Keratinocyte (primary cell): ENCODE measurements around the gene PHF23. TPM values are rescaled to one million over a fixed set of nuclear protein-coding genes. Genes with fewer than 3 reads are reported as not detected.

Source experiments
- DNase-seq: peaks from one replicate; pipeline ENCODE4 v3.0.0-alpha.2; 2011; ENCODE audit warnings: low read depth, missing footprints, low spot score
- FAIRE-seq: peaks from 2 replicates; lab custom pipeline; 2011; peaks lifted over from hg19 to GRCh38; lab: Jason Lieb, UNC
- H2AFZ ChIP-seq: 2 replicates; pipeline ENCODE4 v1.6.0; 2012; ENCODE audit warnings: low read length, control low read depth, inconsistent platforms; ENCODE audit not compliant: control insufficient read depth
- H3K27ac ChIP-seq: 2 replicates; pipeline ENCODE4 v1.5.1; 2011; ENCODE audit warnings: low read length; ENCODE audit not compliant: control insufficient read depth, insufficient read depth
- H3K27me3 ChIP-seq: 3 replicates; pipeline ENCODE4 v1.6.0; 2011; ENCODE audit warnings: low read length; ENCODE audit not compliant: control insufficient read depth, insufficient read depth; ENCODE audit errors: extremely low read depth
- H3K36me3 ChIP-seq, 2 experiments: 2 replicates in 1 of 2; 3 replicates in 1 of 2; pipeline ENCODE4 v1.5.1; 2011; ENCODE audit warnings: low read length in 2 of 2, mild to moderate bottlenecking in 1 of 2; ENCODE audit not compliant: control insufficient read depth in 2 of 2, insufficient read depth in 2 of 2; ENCODE audit errors: extremely low read depth in 1 of 2
- H3K4me1 ChIP-seq: 3 replicates; pipeline ENCODE4 v1.5.1; 2011; ENCODE audit warnings: low read length; ENCODE audit not compliant: control insufficient read depth, insufficient read depth; ENCODE audit errors: extremely low read depth
- H3K4me2 ChIP-seq: 3 replicates; pipeline ENCODE4 v1.6.0; 2011; ENCODE audit warnings: low read depth, low read length; ENCODE audit not compliant: control insufficient read depth, insufficient read depth; ENCODE audit errors: extremely low read depth
- H3K4me3 ChIP-seq, 3 experiments: fragments of 200-600 bp in 1 of 3; sonication (generic) in 1 of 3; 2 replicates in 2 of 3; 3 replicates in 1 of 3; pipeline ENCODE4 v1.5.1; 2011 to 2016; ENCODE audit warnings: low read length in 3 of 3, mild to moderate bottlenecking in 3 of 3, control low read depth in 2 of 3, inconsistent platforms in 1 of 3, low read depth in 1 of 3, mixed read lengths in 1 of 3, mixed run types in 1 of 3, moderate library complexity in 1 of 3; ENCODE audit not compliant: control insufficient read depth in 2 of 3, insufficient read depth in 2 of 3; ENCODE audit errors: extremely low read depth in 1 of 3
- H3K79me2 ChIP-seq: 2 replicates; pipeline ENCODE4 v1.6.0; 2012; ENCODE audit warnings: low read length; ENCODE audit not compliant: control insufficient read depth, insufficient read depth
- H3K9ac ChIP-seq: 3 replicates; pipeline ENCODE4 v1.6.0; 2011; ENCODE audit warnings: low read length; ENCODE audit not compliant: control insufficient read depth, insufficient read depth; ENCODE audit errors: extremely low read depth
- H3K9me1 ChIP-seq: 3 replicates; pipeline ENCODE4 v1.6.0; 2011; ENCODE audit warnings: low read length; ENCODE audit not compliant: control insufficient read depth, insufficient read depth; ENCODE audit errors: extremely low read depth
- H3K9me3 ChIP-seq: 2 replicates; pipeline ENCODE4 v1.5.1; 2012; ENCODE audit warnings: low read depth, low read length; ENCODE audit not compliant: control insufficient read depth
- H4K20me1 ChIP-seq: 3 replicates; pipeline ENCODE4 v1.6.0; 2011; ENCODE audit warnings: low read length; ENCODE audit not compliant: control insufficient read depth, insufficient read depth; ENCODE audit errors: extremely low read depth
- EZH2 ChIP-seq: IDR thresholded peaks from one replicate; pipeline ENCODE4 v1.6.1; 2012; ENCODE audit warnings: inconsistent platforms, mild to moderate bottlenecking, low read length, moderate library complexity
- dilution Hi-C: fragments of 300-500 bp; cut with MboI; formaldehyde crosslinking; loops from one replicate; pipeline ENCODE4 v1.7.0; 2020; ENCODE audit warnings: low sequenced_read_pairs; ENCODE audit not compliant: extremely low pct_ligation_motif_present
- polyA plus RNA-seq, 5 experiments: library from polyadenylated mRNA; depleted of rRNA in 3 of 5; stranded (reverse) in 3 of 5; stranded (forward) in 1 of 5; unstranded in 1 of 5; fragments of >200 nt; gene quantifications; 1 replicate in 1 of 5; 2 replicates in 3 of 5; 3 replicates in 1 of 5; pipeline versions ENCODE4 v1.2.1 to v1.2.3, GENCODE V29; 2011 to 2012; ENCODE audit warnings: missing spikeins in 2 of 5, low read depth in 1 of 5, low replicate concordance in 1 of 5
- TF ChIP-seq, protein P1 (sequence below), 3 experiments: IDR thresholded peaks in 1 of 3; conservative IDR thresholded peaks in 1 of 3; optimal IDR thresholded peaks in 1 of 3; 2 replicates in 2 of 3; 3 replicates in 1 of 3; pipeline versions ENCODE3 to v1.5.1; 2011; ENCODE audit warnings: low read length in 3 of 3, mild to moderate bottlenecking in 3 of 3, moderate library complexity in 2 of 3, control low read depth in 1 of 3, inconsistent platforms in 1 of 3; ENCODE audit not compliant: insufficient read depth in 2 of 3; ENCODE audit errors: extremely low read depth in 1 of 3

The PHF23 gene
- polyA plus RNA-seq, 1 donor (not counting 4 experiments of a cell fraction or from before 2014, with no cell fraction given) = 52.8 TPM

DNA sequence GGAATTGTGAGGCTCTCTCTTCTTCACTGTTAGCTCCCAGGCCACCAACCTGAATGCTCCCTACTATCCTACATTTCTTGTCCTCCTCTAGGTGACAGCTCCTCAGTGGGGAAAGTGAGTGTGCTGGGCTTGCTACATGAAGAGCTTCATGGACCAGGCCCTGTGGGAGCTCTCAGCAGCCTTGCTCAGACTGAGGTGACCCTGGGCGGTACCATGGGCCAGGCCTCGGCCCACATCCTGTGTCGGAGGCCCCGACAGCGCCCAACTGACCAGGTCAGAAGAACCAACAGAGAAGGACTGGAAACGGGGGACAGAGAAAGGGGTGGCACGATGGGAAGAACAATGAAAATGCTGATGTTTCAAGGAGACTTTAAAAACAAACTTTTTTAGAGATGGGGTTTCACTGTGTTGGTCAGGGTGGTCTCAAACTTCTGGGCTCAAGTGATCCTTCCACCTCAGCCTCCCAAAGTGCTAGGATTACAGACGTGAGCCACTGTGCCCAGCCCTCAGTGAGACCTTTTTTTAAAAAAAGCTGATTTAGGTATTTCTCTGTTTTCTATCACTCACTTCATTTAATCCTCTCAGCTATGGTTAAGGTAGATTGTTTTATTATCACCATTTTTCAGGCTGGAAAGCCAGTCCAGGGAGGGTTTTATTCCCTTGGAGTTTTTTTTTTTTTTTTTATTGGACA, 17.7 kb upstream of the PHF23 start:
- no peak overlapping the region for H3K4me2 ChIP-seq
- peaks cover 28% of the 10 kb centered on the region for H3K4me1 ChIP-seq
- peaks cover 8 to 40% of the 10 kb centered on the region in 2 experiments for H3K36me3 ChIP-seq
- peaks cover 14% of the 10 kb centered on the region for H3K79me2 ChIP-seq
- H3K27ac ChIP-seq = no peak overlapping the region
- dilution Hi-C loops = no loop called here
- no peaks in the 10 kb centered on the region for H3K9me3 ChIP-seq
- no peak overlapping the region for H2AFZ ChIP-seq
- FAIRE-seq (no peak), DNase-seq (no peak)
- H3K4me3 ChIP-seq = no peak overlapping the region
- H3K9me1 ChIP-seq = no peaks in the 10 kb centered on the region
- H3K9ac ChIP-seq = no peak overlapping the region
- TF ChIP-seq, protein P1, sequence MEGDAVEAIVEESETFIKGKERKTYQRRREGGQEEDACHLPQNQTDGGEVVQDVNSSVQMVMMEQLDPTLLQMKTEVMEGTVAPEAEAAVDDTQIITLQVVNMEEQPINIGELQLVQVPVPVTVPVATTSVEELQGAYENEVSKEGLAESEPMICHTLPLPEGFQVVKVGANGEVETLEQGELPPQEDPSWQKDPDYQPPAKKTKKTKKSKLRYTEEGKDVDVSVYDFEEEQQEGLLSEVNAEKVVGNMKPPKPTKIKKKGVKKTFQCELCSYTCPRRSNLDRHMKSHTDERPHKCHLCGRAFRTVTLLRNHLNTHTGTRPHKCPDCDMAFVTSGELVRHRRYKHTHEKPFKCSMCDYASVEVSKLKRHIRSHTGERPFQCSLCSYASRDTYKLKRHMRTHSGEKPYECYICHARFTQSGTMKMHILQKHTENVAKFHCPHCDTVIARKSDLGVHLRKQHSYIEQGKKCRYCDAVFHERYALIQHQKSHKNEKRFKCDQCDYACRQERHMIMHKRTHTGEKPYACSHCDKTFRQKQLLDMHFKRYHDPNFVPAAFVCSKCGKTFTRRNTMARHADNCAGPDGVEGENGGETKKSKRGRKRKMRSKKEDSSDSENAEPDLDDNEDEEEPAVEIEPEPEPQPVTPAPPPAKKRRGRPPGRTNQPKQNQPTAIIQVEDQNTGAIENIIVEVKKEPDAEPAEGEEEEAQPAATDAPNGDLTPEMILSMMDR (optimal IDR thresholded peaks at IDR 0.05 in 1 of 3, IDR thresholded peaks at IDR 0.05 in 1 of 3, conservative IDR thresholded peaks at IDR 0.05 in 1 of 3; ENCODE audit: extremely low read depth in 1 of 3, insufficient read depth in 2 of 3, low read length in 3 of 3) = no peak
- no peak for TF ChIP-seq EZH2
- no peaks in the 10 kb centered on the region for H4K20me1 ChIP-seq
- no peaks in the 10 kb centered on the region for H3K27me3 ChIP-seq

GRCh38 chr17:7254511-7254910, 15.3 kb upstream of the PHF23 start:
- Histone ChIP-seq H3K9ac (no peak overlapping the region), H3K4me1 (peaks cover 24% of the 10 kb centered on the region), H2AFZ (no peak overlapping the region), H3K9me1 (no peaks in the 10 kb centered on the region), H3K36me3 (peaks cover 8 to 32% of the 10 kb centered on the region in 2 experiments), H3K9me3 (no peaks in the 10 kb centered on the region), H3K27me3 (no peaks in the 10 kb centered on the region), H3K4me2 (no peak overlapping the region), H3K27ac (no peak overlapping the region), H3K4me3 (no peak overlapping the region), H4K20me1 (no peaks in the 10 kb centered on the region), H3K79me2 (peaks cover 33% of the 10 kb centered on the region)
- dilution Hi-C loops = no loop called here
- no peak for FAIRE-seq
- TF ChIP-seq, protein P1 (optimal IDR thresholded peaks at IDR 0.05 in 1 of 3, IDR thresholded peaks at IDR 0.05 in 1 of 3, conservative IDR thresholded peaks at IDR 0.05 in 1 of 3; ENCODE audit: extremely low read depth in 1 of 3, insufficient read depth in 2 of 3, low read length in 3 of 3) = no peak
- TF ChIP-seq EZH2 = no peak
- DNase-seq = no peak
